Measurements from ENCODE around the gene CMC1. TPM values are rescaled to one million over a fixed set of nuclear protein-coding genes. Genes with fewer than 3 reads are reported as not detected.

CMC1 gene
- total RNA-seq, 1 experiment from 2014 or later: 13.7 TPM

Other genes starting within 250 kb of the CMC1 start
- 0.37 and 0.45 TPM in 2 replicates for gene ZCWPW2, start 107.1 kb downstream of the CMC1 start, total RNA-seq (2014; rRNA removed; shearing (Covaris generic))
- gene AZI2, start 107.2 kb downstream of the CMC1 start, total RNA-seq (2014; rRNA removed; shearing (Covaris generic)): 37.2 and 43.5 TPM in 2 replicates

Measured in H4 (cell line).